ENCODE measurements around the gene SLC32A1. TPM values are rescaled to one million over a fixed set of nuclear protein-coding genes. Genes with fewer than 3 reads are reported as not detected.
A peak's percentile ranks its signal among the peaks of the same experiment; 100 is the strongest.

SLC32A1 gene
- total RNA-seq, 3 donors from 2014 or later: not detected

DNA sequence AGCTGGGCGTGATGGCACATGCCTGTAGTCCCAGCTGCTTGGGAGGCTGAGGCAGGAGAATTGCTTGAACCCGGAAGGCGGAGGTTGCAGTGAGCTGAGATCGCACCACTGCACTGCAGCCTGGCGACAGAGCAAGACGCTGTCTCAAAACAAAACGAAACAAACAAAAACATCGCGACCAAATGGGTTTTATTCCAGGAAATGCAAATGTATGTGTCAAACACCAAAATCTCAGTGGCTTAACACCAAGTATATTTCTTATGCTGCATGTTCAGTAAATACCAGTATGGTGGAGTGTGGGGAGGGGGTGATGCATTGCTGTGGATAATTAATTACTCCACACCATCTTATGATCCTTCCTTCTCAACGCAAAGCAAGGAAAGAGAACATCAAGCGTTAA is 52.1 kb downstream of the SLC32A1 start:
- Mint-ChIP-seq H3K36me3 (ENCODE audit: insufficient read depth) (peaks cover 31% of the 10 kb centered on the region), H3K27me3 (ENCODE audit: low read depth) (no peaks in the 10 kb centered on the region), H3K4me1 (ENCODE audit: low read depth) (peaks cover 8% of the 10 kb centered on the region), H3K9me3 (peaks cover 10% of the 10 kb centered on the region), H3K4me3 (no peak overlapping the region)
- DNase-seq (no peak), ATAC-seq (peak in 1 of 2 donors; percentile 43)

Other genes starting within 250 kb of the SLC32A1 start
- not detected for gene ADIG, start 143.3 kb upstream of the SLC32A1 start, total RNA-seq
- gene ARHGAP40, start 122.7 kb upstream of the SLC32A1 start, total RNA-seq: not detected
- gene ACTR5, start 24.0 kb downstream of the SLC32A1 start, total RNA-seq: 10 to 100 TPM; 20.1 to 23.0 (median 21.1) TPM
- 100 to 1,000 TPM; 148 to 163 (median 160) TPM for gene PPP1R16B, start 81.2 kb downstream of the SLC32A1 start, total RNA-seq
- gene FAM83D, start 201.9 kb downstream of the SLC32A1 start, total RNA-seq: 1 to 10 TPM; 1.3 to 1.9 (median 1.4) TPM
- gene DHX35, start 237.9 kb downstream of the SLC32A1 start, total RNA-seq: 10 to 100 TPM; 14.3 to 17.2 (median 15.8) TPM